Adrenal gland (tissue), 12 donors: ENCODE measurements around the gene EBLN1. TPM values are rescaled to one million over a fixed set of nuclear protein-coding genes. Genes with fewer than 3 reads are reported as not detected.

Experiments
- DNase-seq, 7 donors: peaks; one replicate each; pipeline ENCODE4 v3.0.0-alpha.2; 2019 to 2020
- H3K27ac ChIP-seq, 5 donors: fragments of 200-600 bp; sonication (generic) in 4 of 5; 1 replicate in 3 of 5; 2 replicates in 2 of 5; pipeline versions ENCODE4 v1.5.1 to v1.8.0; 2016 to 2020; ENCODE audit warnings: mild to moderate bottlenecking in 1 of 5
- H3K27me3 ChIP-seq: fragments of 200-600 bp; 2 replicates; pipeline ENCODE4 v1.8.0; 2021
- H3K36me3 ChIP-seq, 2 donors: fragments of 200-600 bp; replicated peaks in 1 of 2; 1 replicate in 1 of 2; 2 replicates in 1 of 2; pipeline versions ENCODE4 v1.5.1 to v1.8.0; 2018 to 2022
- H3K4me1 ChIP-seq, 2 donors: fragments of 200-600 bp; replicated peaks in 1 of 2; 1 replicate in 1 of 2; 2 replicates in 1 of 2; pipeline versions ENCODE4 v1.5.1 to v1.8.0; 2018 to 2021
- H3K4me3 ChIP-seq, 4 donors: fragments of 200-600 bp; sonication (generic) in 3 of 4; one replicate each; pipeline ENCODE4 v1.5.1; 2016 to 2018
- H3K9me3 ChIP-seq, 3 donors: fragments of 200-600 bp; sonication (generic) in 1 of 3; replicated peaks in 1 of 3; 1 replicate in 2 of 3; 2 replicates in 1 of 3; pipeline versions ENCODE4 v1.5.1 to v1.8.0; 2016 to 2021
- POLR2A ChIP-seq, 2 donors: fragments of 450-650 bp; IDR thresholded peaks; one replicate each; pipeline ENCODE4 v1.6.1; 2017; ENCODE audit warnings: antibody characterized with exemption in 2 of 2, mild to moderate bottlenecking in 2 of 2, moderate library complexity in 1 of 2
- WGBS, 4 donors: extraction: QIAGEN DNeasy Blood & Tissue Kit in 2 of 4; methylation state at CpG; one replicate each; pipeline versions ENCODE4 v1.1.5 to v1.1.7; 2013 to 2017; 5-methylcytosine and 5-hydroxymethylcytosine counted together
- intact Hi-C, 2 donors: fragments of 100-400 bp; cut with DNase I; formaldehyde crosslinking; loops; one replicate each; pipeline versions ENCODE4 v1.14.1 to v1.15.0; 2022 to 2023
- polyA plus RNA-seq, 3 donors: library from polyadenylated mRNA; stranded (reverse); fragments of 200-250 nt in 2 of 3; fragments of 350-450 nt in 1 of 3; fragmentation: Illumina TruSeq in 1 of 3; extraction: RNeasy Lipid Tissue Mini Kit (QIAGEN cat#74804) in 1 of 3; gene quantifications; one replicate each; pipeline ENCODE4 v1.2.3, GENCODE V29; 2013 to 2014
- total RNA-seq, 9 donors: library from RNA; depleted of rRNA in 4 of 9; stranded (reverse); fragments of >200 nt in 4 of 9; fragments of 120-200 nt in 1 of 9; fragmentation: NEBNext Ultra II Directional in 1 of 9; extraction: Animal tissue kit (Norgen Biotek cat#: 25700) in 1 of 9; gene quantifications; one replicate each; pipeline versions ENCODE4 v1.1.0 to v1.2.4, GENCODE V29; 2013 to 2023
- TF ChIP-seq, protein P1 (sequence below), 6 experiments: fragments of 450-650 bp in 4 of 6; fragments of 200-600 bp in 2 of 6; sonication (generic) in 1 of 6; IDR thresholded peaks; 1 replicate in 5 of 6; 2 replicates in 1 of 6; pipeline versions ENCODE4 v1.5.1 to v1.8.0; 2016 to 2021; ENCODE audit warnings: antibody characterized with exemption in 6 of 6, mild to moderate bottlenecking in 2 of 6, moderate library complexity in 1 of 6
- donor health status: healthy with polysubstance abuse.
- donor health status: Bipolar disorder and iron deficiency.
- donor health status: DM: yes; HTN: yes; CAD: no.
- donor health status: DM: no; HTN: no; CAD: no.
- donor health status: DM: no; HTN: no; CAD: no.
- donor health status: DM: yes; HTN: yes; CAD: no.

Gene EBLN1
- total and polyA plus RNA-seq, 12 donors, result not detected

DNA sequence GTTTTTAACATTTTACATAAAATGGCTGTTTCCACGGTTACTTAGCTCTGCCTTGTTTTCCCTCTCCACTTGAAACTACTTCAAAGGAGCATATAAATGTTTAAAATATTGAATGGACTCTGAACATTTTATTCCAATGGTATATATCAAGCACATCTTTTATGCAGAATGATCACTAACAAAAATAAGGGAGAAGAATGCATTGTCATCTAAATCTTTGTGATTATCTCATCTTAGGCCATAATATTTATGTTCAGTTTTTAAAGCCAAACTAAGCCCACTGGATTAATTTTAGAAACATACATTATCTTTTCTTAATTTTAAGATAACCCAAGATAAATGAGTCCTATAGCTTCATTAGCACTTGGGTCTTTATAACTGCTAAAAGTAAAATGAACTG, 13.4 kb upstream of the EBLN1 start:
- Histone ChIP-seq H3K36me3 (no peaks in the 10 kb centered on the region), H3K27ac (no peak overlapping the region), H3K4me3 (no peak overlapping the region), H3K9me3 (no peaks in the 10 kb centered on the region), H3K27me3 (no peaks in the 10 kb centered on the region), H3K4me1 (peaks cover 0 to 7% of the 10 kb centered on the region in 2 donors)
- WGBS, 4 donors, result 89 to 96% (median 91%) methylated on average over 1 of the region's 1 CpG
- TF ChIP-seq, protein P1, sequence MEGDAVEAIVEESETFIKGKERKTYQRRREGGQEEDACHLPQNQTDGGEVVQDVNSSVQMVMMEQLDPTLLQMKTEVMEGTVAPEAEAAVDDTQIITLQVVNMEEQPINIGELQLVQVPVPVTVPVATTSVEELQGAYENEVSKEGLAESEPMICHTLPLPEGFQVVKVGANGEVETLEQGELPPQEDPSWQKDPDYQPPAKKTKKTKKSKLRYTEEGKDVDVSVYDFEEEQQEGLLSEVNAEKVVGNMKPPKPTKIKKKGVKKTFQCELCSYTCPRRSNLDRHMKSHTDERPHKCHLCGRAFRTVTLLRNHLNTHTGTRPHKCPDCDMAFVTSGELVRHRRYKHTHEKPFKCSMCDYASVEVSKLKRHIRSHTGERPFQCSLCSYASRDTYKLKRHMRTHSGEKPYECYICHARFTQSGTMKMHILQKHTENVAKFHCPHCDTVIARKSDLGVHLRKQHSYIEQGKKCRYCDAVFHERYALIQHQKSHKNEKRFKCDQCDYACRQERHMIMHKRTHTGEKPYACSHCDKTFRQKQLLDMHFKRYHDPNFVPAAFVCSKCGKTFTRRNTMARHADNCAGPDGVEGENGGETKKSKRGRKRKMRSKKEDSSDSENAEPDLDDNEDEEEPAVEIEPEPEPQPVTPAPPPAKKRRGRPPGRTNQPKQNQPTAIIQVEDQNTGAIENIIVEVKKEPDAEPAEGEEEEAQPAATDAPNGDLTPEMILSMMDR (IDR thresholded peaks at IDR 0.05), result no peak
- no peak for TF ChIP-seq POLR2A (IDR thresholded peaks at IDR 0.05)
- intact Hi-C loops, result no loop called here
- DNase-seq, result no peak

DNA sequence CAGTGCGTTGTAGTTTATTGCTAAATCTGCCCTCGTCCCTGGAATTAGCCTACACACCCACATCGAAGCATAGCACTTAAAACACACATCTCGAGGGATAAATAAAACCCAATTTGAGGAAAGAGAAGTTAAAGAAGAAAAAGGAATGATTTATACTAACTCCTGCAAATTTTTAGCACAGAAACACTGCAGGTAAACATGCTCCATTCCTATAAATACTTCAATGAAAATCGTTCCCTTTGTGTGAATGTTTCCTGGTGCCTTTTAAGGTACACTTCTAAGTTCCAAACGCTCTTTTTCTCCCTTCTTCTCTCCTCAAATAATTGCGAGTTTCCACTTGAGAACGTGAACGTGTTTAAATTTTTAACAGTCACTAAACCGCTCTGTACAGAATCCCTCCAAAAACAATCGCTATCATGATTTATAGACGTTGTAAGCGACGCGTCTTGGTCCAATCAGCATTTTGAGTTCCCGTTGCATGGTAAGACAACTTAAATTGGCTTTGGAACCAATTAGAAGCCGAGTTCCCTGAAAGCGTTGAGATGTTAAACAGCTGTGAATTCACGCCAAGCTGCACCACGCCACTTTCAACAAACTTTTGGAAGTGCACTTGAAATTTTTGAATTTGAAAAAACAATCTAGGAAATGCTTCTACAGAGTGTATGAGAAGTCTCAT, 12.5 kb upstream of the EBLN1 start:
- no peaks in the 10 kb centered on the region for H3K9me3 ChIP-seq
- intact Hi-C loops, result no loop called here
- H3K27ac ChIP-seq, result peak overlapping the region in 2 of 5 donors; percentile 78 to 90
- TF ChIP-seq POLR2A (IDR thresholded peaks at IDR 0.05), result no peak
- TF ChIP-seq, protein P1 (IDR thresholded peaks at IDR 0.05), result no peak
- no peak for DNase-seq
- peaks cover 0 to 7% of the 10 kb centered on the region in 2 donors for H3K4me1 ChIP-seq
- peak overlapping the region in 2 of 4 donors; percentile 51 to 76 for H3K4me3 ChIP-seq
- no peaks in the 10 kb centered on the region for H3K27me3 ChIP-seq
- 1 to 2% (median 1%) methylated on average over 20 of the region's 20 CpGs for WGBS, 4 donors
- H3K36me3 ChIP-seq, result no peaks in the 10 kb centered on the region

DNA sequence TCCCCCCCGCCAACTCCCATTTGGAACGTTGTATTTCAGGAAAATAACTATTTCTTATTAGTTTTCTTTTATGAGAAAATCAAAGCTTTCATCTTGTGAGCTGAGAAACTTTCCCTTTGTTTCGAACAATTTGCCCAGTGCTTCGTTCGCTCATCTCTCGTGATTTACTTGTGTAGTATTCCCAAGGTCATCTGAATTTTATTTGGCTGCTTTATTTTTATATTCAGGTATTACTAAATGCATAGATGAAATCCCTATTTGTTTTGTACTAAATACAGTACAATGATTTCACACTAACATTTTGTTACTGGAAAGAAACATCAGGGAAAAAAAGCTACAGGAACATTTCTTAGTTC, 12.0 kb upstream of the EBLN1 start:
- WGBS, 4 donors, result 0 to 3% (median 1%) methylated on average over 6 of the region's 6 CpGs
- DNase-seq, result peak in 1 of 7 donors; percentile 9
- Histone ChIP-seq H3K9me3 (no peaks in the 10 kb centered on the region), H3K4me3 (peak overlapping the region in 2 of 4 donors; percentile 51 to 76), H3K36me3 (no peaks in the 10 kb centered on the region), H3K27ac (peak overlapping the region in 3 of 5 donors; percentile 78 to 90 (median 86)), H3K27me3 (no peaks in the 10 kb centered on the region), H3K4me1 (peaks cover 0 to 7% of the 10 kb centered on the region in 2 donors)
- no peak for TF ChIP-seq POLR2A (IDR thresholded peaks at IDR 0.05)
- TF ChIP-seq, protein P1 (IDR thresholded peaks at IDR 0.05), result no peak
- intact Hi-C loops, result loop anchor here in 1 of 2 donors (10.0 kb wide), 1 partner anchor 225 kb away; the partner anchor contains the start of gene DNAJC1

DNA sequence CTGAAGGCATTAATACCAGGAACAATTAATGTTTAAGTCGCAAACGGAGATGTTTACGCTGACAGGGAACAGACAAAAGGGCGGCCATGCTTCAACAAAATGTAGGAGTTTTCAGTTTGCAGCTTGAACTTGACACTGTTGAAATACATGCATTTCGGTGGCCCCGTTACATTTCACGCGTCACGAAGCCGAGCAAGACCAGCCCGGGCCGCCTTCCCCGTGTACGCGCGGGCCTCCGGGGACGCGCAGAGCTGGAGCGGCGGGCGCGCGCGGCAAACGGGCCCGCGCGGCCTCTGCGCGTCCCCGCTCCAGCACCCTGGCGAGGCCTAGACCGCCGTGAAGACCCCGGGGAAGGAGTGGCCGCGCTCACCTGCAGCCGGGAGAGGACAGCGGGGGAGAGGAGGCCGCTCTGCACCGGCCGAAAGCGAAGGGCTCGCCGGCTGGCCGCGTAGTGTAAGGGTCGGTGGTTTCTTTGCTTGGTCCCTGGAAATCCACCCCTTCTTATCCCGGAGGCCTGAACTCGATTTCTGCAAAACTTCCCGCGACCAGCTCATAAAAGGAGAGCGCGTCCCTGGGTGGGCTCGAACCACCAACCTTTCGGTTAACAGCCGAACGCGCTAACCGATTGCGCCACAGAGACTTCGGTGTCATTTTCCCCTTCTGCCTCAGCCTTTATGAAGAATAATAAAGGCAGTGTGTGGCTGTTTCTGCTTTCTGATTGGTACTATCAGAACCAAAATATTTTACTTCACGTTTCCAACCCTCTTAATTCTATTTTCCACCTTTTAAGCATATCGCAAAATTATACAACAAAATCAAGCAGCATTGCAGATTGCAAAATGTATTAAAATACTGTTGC, 11.4 kb upstream of the EBLN1 start:
- 0 to 3% (median 1%) methylated on average over 23 to 65 of the region's 65 CpGs for WGBS, 4 donors
- Histone ChIP-seq H3K36me3 (no peaks in the 10 kb centered on the region), H3K4me1 (peaks cover 0 to 7% of the 10 kb centered on the region in 2 donors), H3K4me3 (peak overlapping the region; percentile 13 to 76 (median 42)), H3K27me3 (no peaks in the 10 kb centered on the region), H3K27ac (peak overlapping the region; percentile 2 to 90 (median 82)), H3K9me3 (no peaks in the 10 kb centered on the region)
- intact Hi-C loops, result loop anchor here in 1 of 2 donors (10.0 kb wide), 1 partner anchor 224 kb away; the partner anchor contains the start of gene DNAJC1
- DNase-seq, result peak; percentile 82 to 93 (median 86)
- TF ChIP-seq POLR2A (IDR thresholded peaks at IDR 0.05), result peak; percentile 14 to 50
- TF ChIP-seq, protein P1 (IDR thresholded peaks at IDR 0.05), result no peak
